Progenitor cell of endocrine pancreas (in vitro differentiated cells): ENCODE measurements around the gene TEK. TPM values are rescaled to one million over a fixed set of nuclear protein-coding genes. Genes with fewer than 3 reads are reported as not detected.

Experiments used
- DNase-seq: peaks from one replicate; pipeline ENCODE4 v3.0.0; 2021; ENCODE audit warnings: low spot score; ENCODE audit not compliant: unreplicated experiment
- H3K27ac Mint-ChIP-seq: 2 replicates; pipeline ENCODE4 v1.8.0; 2021; ENCODE audit warnings: mild to moderate bottlenecking, moderate library complexity, mixed read lengths
- H3K27me3 Mint-ChIP-seq: 2 replicates; pipeline ENCODE4 v1.8.0; 2021; ENCODE audit warnings: mixed read lengths
- H3K36me3 Mint-ChIP-seq: 2 replicates; pipeline ENCODE4 v1.8.0; 2022; ENCODE audit warnings: mixed read lengths; ENCODE audit not compliant: insufficient read depth
- H3K4me1 Mint-ChIP-seq: 2 replicates; pipeline ENCODE4 v1.8.0; 2021; ENCODE audit warnings: low read depth, mixed read lengths
- H3K4me3 Mint-ChIP-seq: 2 replicates; pipeline ENCODE4 v1.8.0; 2021; ENCODE audit warnings: low read depth, mild to moderate bottlenecking, moderate library complexity, mixed read lengths
- H3K9me3 Mint-ChIP-seq: 2 replicates; pipeline ENCODE4 v1.8.0; 2021; ENCODE audit warnings: low read depth, mixed read lengths
- total RNA-seq: library from RNA; stranded (reverse); gene quantifications from 2 replicates; pipeline ENCODE4 v1.2.1, GENCODE V29; 2021
- TF ChIP-seq, protein P1 (sequence below): fragments of 200-600 bp; sonication (generic); IDR thresholded peaks from one replicate; pipeline ENCODE4 v1.5.0; 2021; ENCODE audit warnings: antibody characterized with exemption, mild to moderate bottlenecking; ENCODE audit not compliant: unreplicated experiment

The TEK gene
- total RNA-seq, 1 donor from 2014 or later = not detected

DNA sequence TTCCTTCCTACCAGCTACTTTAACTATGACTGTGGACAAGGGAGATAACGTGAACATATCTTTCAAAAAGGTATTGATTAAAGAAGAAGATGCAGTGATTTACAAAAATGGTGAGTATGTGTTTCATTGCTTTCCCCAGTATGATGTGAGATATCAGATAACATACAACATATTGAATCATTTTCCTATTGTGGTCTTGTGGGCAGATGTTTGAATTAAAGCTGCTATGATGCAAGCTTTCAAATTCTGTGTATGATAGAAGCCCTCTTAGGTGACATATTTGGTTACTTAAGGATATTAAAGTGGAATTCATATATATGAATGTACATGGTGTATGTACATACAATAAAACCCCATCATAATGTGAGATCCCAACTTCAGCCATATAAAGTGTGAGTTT is 59.5 kb downstream of the TEK start:
- no peak for DNase-seq
- H3K4me1 Mint-ChIP-seq = no peaks in the 10 kb centered on the region
- no peak overlapping the region for H3K27ac Mint-ChIP-seq
- no peaks in the 10 kb centered on the region for H3K36me3 Mint-ChIP-seq
- H3K4me3 Mint-ChIP-seq = no peak overlapping the region
- peaks cover 4% of the 10 kb centered on the region for H3K9me3 Mint-ChIP-seq
- no peaks in the 10 kb centered on the region for H3K27me3 Mint-ChIP-seq
- TF ChIP-seq, protein P1, sequence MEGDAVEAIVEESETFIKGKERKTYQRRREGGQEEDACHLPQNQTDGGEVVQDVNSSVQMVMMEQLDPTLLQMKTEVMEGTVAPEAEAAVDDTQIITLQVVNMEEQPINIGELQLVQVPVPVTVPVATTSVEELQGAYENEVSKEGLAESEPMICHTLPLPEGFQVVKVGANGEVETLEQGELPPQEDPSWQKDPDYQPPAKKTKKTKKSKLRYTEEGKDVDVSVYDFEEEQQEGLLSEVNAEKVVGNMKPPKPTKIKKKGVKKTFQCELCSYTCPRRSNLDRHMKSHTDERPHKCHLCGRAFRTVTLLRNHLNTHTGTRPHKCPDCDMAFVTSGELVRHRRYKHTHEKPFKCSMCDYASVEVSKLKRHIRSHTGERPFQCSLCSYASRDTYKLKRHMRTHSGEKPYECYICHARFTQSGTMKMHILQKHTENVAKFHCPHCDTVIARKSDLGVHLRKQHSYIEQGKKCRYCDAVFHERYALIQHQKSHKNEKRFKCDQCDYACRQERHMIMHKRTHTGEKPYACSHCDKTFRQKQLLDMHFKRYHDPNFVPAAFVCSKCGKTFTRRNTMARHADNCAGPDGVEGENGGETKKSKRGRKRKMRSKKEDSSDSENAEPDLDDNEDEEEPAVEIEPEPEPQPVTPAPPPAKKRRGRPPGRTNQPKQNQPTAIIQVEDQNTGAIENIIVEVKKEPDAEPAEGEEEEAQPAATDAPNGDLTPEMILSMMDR = no peak

DNA sequence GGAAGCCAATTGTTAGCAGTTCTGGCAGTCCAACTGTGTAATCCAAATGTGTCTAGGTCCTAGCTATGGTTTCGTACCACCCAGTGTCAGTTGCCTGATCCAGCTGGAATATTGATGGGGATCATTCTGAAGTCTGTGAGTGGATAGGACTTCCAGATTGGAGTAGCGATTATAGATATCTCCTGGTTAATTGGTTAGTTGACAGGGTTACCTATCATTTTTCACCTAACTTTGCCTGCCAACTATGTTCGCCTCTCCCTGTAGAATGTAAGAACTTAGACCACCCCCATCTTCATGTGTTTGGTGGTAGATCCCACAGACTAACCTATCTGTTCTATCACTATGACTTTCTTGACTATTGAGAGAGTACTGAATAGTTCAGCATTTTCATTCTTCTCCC is 59.9 kb downstream of the TEK start:
- Mint-ChIP-seq H3K27me3 (no peaks in the 10 kb centered on the region), H3K4me1 (no peaks in the 10 kb centered on the region), H3K27ac (no peak overlapping the region), H3K36me3 (no peaks in the 10 kb centered on the region), H3K9me3 (peaks cover 4% of the 10 kb centered on the region), H3K4me3 (no peak overlapping the region)
- TF ChIP-seq, protein P1 = no peak
- DNase-seq = no peak

DNA sequence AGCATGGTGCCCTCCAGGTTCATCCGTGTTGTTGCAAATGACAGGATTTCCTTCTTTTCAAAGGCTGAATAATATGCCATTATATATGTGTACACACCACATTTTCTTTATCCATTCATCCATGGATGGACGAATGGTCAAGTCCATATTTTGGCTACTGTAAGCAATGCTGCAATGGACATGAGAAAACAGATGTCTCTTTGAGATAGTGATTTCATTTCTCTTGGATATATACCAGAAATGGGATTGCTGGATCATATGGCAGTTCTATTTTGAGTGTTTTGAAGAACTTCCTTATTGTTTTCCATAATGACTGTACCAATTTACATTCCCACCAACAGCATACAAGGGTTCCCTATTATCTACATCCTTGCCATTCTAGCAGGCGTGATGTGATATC is 67.9 kb downstream of the TEK start:
- TF ChIP-seq, protein P1 = no peak
- Mint-ChIP-seq H3K36me3 (no peaks in the 10 kb centered on the region), H3K4me3 (no peak overlapping the region), H3K27ac (no peak overlapping the region), H3K9me3 (peaks cover 15% of the 10 kb centered on the region), H3K27me3 (no peaks in the 10 kb centered on the region), H3K4me1 (peaks cover 5% of the 10 kb centered on the region)
- no peak for DNase-seq

GRCh38 chr9:27179245-27179865 is 70.3 kb downstream of the TEK start:
- H3K27ac Mint-ChIP-seq = no peak overlapping the region
- peaks cover 15% of the 10 kb centered on the region for H3K9me3 Mint-ChIP-seq
- no peaks in the 10 kb centered on the region for H3K27me3 Mint-ChIP-seq

DNA sequence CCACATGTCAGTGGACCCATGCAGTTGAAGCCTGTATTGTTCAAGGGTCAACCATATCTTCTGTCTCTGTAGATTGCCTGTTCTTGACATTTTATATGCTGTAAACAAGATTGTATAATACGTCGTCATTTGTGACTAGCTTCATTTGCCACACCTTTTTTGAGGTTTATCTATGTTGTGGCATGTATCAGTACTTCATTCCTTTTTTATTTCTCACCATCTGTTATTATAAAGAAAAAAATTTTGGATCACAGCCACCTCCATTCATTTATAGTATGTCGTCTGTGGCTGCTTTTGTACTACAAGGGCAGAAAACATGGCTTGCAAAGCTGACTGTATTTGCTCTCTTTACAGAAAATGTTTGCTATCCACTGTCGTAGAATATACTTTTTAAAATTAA is 72.4 kb downstream of the TEK start:
- no peak overlapping the region for H3K27ac Mint-ChIP-seq
- H3K36me3 Mint-ChIP-seq = no peaks in the 10 kb centered on the region

More at GRCh38 chr9:27179245-27179865, 70.3 kb downstream of the TEK start:
- H3K4me1 Mint-ChIP-seq = peaks cover 5% of the 10 kb centered on the region
- TF ChIP-seq, protein P1 = no peak
- H3K36me3 Mint-ChIP-seq = no peaks in the 10 kb centered on the region
- no peak overlapping the region for H3K4me3 Mint-ChIP-seq
- no peak for DNase-seq

More for the DNA sequence above, 72.4 kb downstream of the TEK start:
- peaks cover 5% of the 10 kb centered on the region for H3K4me1 Mint-ChIP-seq
- H3K9me3 Mint-ChIP-seq = peaks cover 11% of the 10 kb centered on the region
- DNase-seq = no peak
- TF ChIP-seq, protein P1 = no peak
- no peaks in the 10 kb centered on the region for H3K27me3 Mint-ChIP-seq
- H3K4me3 Mint-ChIP-seq = no peak overlapping the region
